UCSD-AML1 (cell line): ENCODE results near the gene DENND5B.
"Not testable (repeated sequence)": the region's sequence is repeated elsewhere in the genome, so short reads cannot be mapped to it uniquely, and the experiment has no call there.

Experiments used
- DNase-seq: peaks from one replicate; lab custom pipeline; 2025; ENCODE audit not compliant: unreplicated experiment; lab: John Stamatoyannopoulos, UW

Gene DENND5B

GRCh38 chr12:31560516-31560915, 30.4 kb downstream of the DENND5B start:
- DNase-seq, result no peak

- no peak for DNase-seq
These were observed 32.4 kb downstream of the DENND5B start for GRCh38 chr12:31558521-31558920.

GRCh38 chr12:31557707-31558106, 33.2 kb downstream of the DENND5B start:
- DNase-seq, result no peak

GRCh38 chr12:31555466-31555865, 35.5 kb downstream of the DENND5B start:
- DNase-seq, result not testable (repeated sequence)

- DNase-seq, result not testable (repeated sequence)
These were observed 40.3 kb downstream of the DENND5B start for GRCh38 chr12:31550590-31550989.

- no peak for DNase-seq
These were observed 54.3 kb downstream of the DENND5B start for GRCh38 chr12:31536672-31537071.

- DNase-seq, result no peak
These were observed 57.5 kb downstream of the DENND5B start for GRCh38 chr12:31533470-31533869.

- DNase-seq, result no peak
These were observed 59.0 kb downstream of the DENND5B start for GRCh38 chr12:31531893-31532292.

- DNase-seq, result no peak
These were observed 62.8 kb downstream of the DENND5B start for GRCh38 chr12:31528095-31528494.

- DNase-seq, result no peak
These were observed 63.9 kb downstream of the DENND5B start for GRCh38 chr12:31527083-31527482.

- DNase-seq, result no peak
These were observed 64.8 kb downstream of the DENND5B start for GRCh38 chr12:31526158-31526546.

- DNase-seq, result no peak
These were observed 65.3 kb downstream of the DENND5B start for GRCh38 chr12:31525496-31526157.

GRCh38 chr12:31524791-31525495, 66.0 kb downstream of the DENND5B start:
- DNase-seq, result no peak

GRCh38 chr12:31523306-31523705, 67.6 kb downstream of the DENND5B start:
- no peak for DNase-seq

GRCh38 chr12:31522607-31523006, 68.3 kb downstream of the DENND5B start:
- DNase-seq, result no peak

- DNase-seq, result no peak
These were observed 69.0 kb downstream of the DENND5B start for GRCh38 chr12:31521964-31522363.

- no peak for DNase-seq
These were observed 71.4 kb downstream of the DENND5B start for GRCh38 chr12:31519511-31519910.

- DNase-seq, result no peak
These were observed 72.2 kb downstream of the DENND5B start for GRCh38 chr12:31518680-31519227.

GRCh38 chr12:31517994-31518393, 72.9 kb downstream of the DENND5B start:
- DNase-seq, result no peak

- DNase-seq, result no peak
These were observed 74.2 kb downstream of the DENND5B start for GRCh38 chr12:31516702-31517101.

- DNase-seq, result no peak
These were observed 76.0 kb downstream of the DENND5B start for GRCh38 chr12:31514912-31515311.

GRCh38 chr12:31510034-31510433, 80.9 kb downstream of the DENND5B start:
- DNase-seq, result no peak
